GM23338 (cell line): ENCODE data around the gene ORM1. TPM values are rescaled to one million over a fixed set of nuclear protein-coding genes. Genes with fewer than 3 reads are reported as not detected.

Source experiments
- ATAC-seq: fragments of 200-7000 bp; cut with Tn5 transposase; 3 replicates; pipeline ENCODE4 v1.9.1; 2020
- DNase-seq: peaks from one replicate; pipeline ENCODE4 v3.0.0-alpha.2; 2015; ENCODE audit warnings: low spot score
- H2AFZ ChIP-seq: fragments of 200-600 bp; sonication (generic); 2 replicates; pipeline ENCODE4 v1.8.0; 2016; ENCODE audit warnings: antibody characterized with exemption, mild to moderate bottlenecking, moderate library complexity
- H3F3A ChIP-seq: fragments of 200-600 bp; sonication (generic); replicated peaks from 2 replicates; pipeline ENCODE4 v1.8.0; 2017; ENCODE audit warnings: antibody characterized with exemption, mixed run types, low read depth
- H3K27ac ChIP-seq: fragments of 200-600 bp; sonication (generic); 2 replicates; pipeline ENCODE4 v1.6.1; 2016; ENCODE audit warnings: low read depth
- H3K27me3 ChIP-seq: fragments of 200-600 bp; sonication (generic); 2 replicates; pipeline ENCODE4 v1.8.0; 2016; ENCODE audit warnings: mild to moderate bottlenecking, mixed run types, moderate library complexity; ENCODE audit not compliant: insufficient read depth
- H3K36me3 ChIP-seq: fragments of 200-600 bp; sonication (generic); 2 replicates; pipeline ENCODE4 v1.8.0; 2016; ENCODE audit warnings: mild to moderate bottlenecking; ENCODE audit not compliant: insufficient read depth
- H3K4me1 ChIP-seq: fragments of 200-600 bp; sonication (generic); 2 replicates; pipeline ENCODE4 v1.8.0; 2016; ENCODE audit warnings: mild to moderate bottlenecking, moderate library complexity; ENCODE audit not compliant: insufficient read depth
- H3K4me2 ChIP-seq: fragments of 200-600 bp; sonication (generic); 2 replicates; pipeline ENCODE4 v1.7.1; 2017; ENCODE audit warnings: mixed run types
- H3K4me3 ChIP-seq: fragments of 200-600 bp; sonication (generic); 2 replicates; pipeline ENCODE4 v1.6.1; 2016; ENCODE audit warnings: mixed run types
- H3K79me2 ChIP-seq: fragments of 200-600 bp; sonication (generic); replicated peaks from 2 replicates; pipeline ENCODE4 v1.8.0; 2017; ENCODE audit warnings: mild to moderate bottlenecking; ENCODE audit not compliant: insufficient read depth
- H3K9me2 ChIP-seq: fragments of 200-600 bp; sonication (generic); 2 replicates; pipeline ENCODE4 v1.8.0; 2017; ENCODE audit not compliant: insufficient read depth
- H4K20me1 ChIP-seq: fragments of 200-600 bp; sonication (generic); replicated peaks from 2 replicates; pipeline ENCODE4 v1.8.0; 2017; ENCODE audit warnings: mild to moderate bottlenecking; ENCODE audit not compliant: insufficient read depth
- H3K27ac Mint-ChIP-seq: 2 replicates; pipeline ENCODE4 v1.8.0; 2020; ENCODE audit warnings: inconsistent platforms, mild to moderate bottlenecking, moderate library complexity, mixed read lengths
- H3K27me3 Mint-ChIP-seq: 3 replicates; pipeline ENCODE4 v1.8.0; 2022; ENCODE audit warnings: low read depth, mild to moderate bottlenecking, moderate library complexity, mixed read lengths, inconsistent platforms; ENCODE audit not compliant: insufficient read depth, poor library complexity
- H3K36me3 Mint-ChIP-seq: 3 replicates; pipeline ENCODE4 v1.8.0; 2021; ENCODE audit warnings: low read depth, mild to moderate bottlenecking, inconsistent platforms, moderate library complexity, mixed read lengths
- H3K4me1 Mint-ChIP-seq: 3 replicates; pipeline ENCODE4 v1.8.0; 2020; ENCODE audit warnings: mild to moderate bottlenecking, inconsistent platforms, mixed read lengths
- H3K4me3 Mint-ChIP-seq: 3 replicates; pipeline ENCODE4 v1.8.0; 2021; ENCODE audit warnings: moderate library complexity, mild to moderate bottlenecking, inconsistent platforms, mixed read lengths
- H3K9me3 Mint-ChIP-seq: 3 replicates; pipeline ENCODE4 v1.8.0; 2020; ENCODE audit warnings: moderate library complexity, mild to moderate bottlenecking, inconsistent platforms, mixed read lengths
- CREB1 ChIP-seq: fragments of 250-450 bp; sonication (Bioruptor Pico); IDR thresholded peaks from 2 replicates; pipeline ENCODE4 v1.5.0; 2020; ENCODE audit warnings: low read depth, mild to moderate bottlenecking, moderate library complexity
- EZH2 ChIP-seq: fragments of 200-600 bp; sonication (generic); IDR thresholded peaks from one replicate; pipeline ENCODE4 v1.8.0; 2017; ENCODE audit warnings: antibody characterized with exemption, mild to moderate bottlenecking, low read depth; ENCODE audit not compliant: unreplicated experiment
- EZH2phosphoT487 ChIP-seq: fragments of 200-600 bp; sonication (generic); IDR thresholded peaks from one replicate; pipeline ENCODE4 v1.8.1; 2018; ENCODE audit warnings: antibody characterized with exemption; ENCODE audit not compliant: unreplicated experiment
- JUNB ChIP-seq: IDR thresholded peaks from one replicate; pipeline ENCODE4 v1.6.1; 2016; ENCODE audit warnings: antibody characterized with exemption; ENCODE audit not compliant: unreplicated experiment
- NANOG ChIP-seq: IDR thresholded peaks from 2 replicates; pipeline ENCODE4 v1.6.1; 2016; ENCODE audit warnings: antibody characterized with exemption, borderline replicate concordance
- POLR2AphosphoS5 ChIP-seq: IDR thresholded peaks from 2 replicates; pipeline ENCODE4 v1.6.1; 2016; ENCODE audit warnings: antibody characterized with exemption, low read depth
- STAT1 ChIP-seq: IDR thresholded peaks from one replicate; pipeline ENCODE4 v1.6.1; 2016; ENCODE audit warnings: antibody characterized with exemption; ENCODE audit not compliant: unreplicated experiment
- ZNF114 ChIP-seq: fragments of 250-450 bp; sonication (Bioruptor Pico); IDR thresholded peaks from 2 replicates; pipeline ENCODE4 v1.5.0; 2020; ENCODE audit warnings: mild to moderate bottlenecking, moderate library complexity
- ZNF331 ChIP-seq: fragments of 250-450 bp; sonication (Bioruptor Pico); IDR thresholded peaks from 2 replicates; pipeline ENCODE4 v1.5.0; 2020; ENCODE audit warnings: low read depth, mild to moderate bottlenecking, moderate library complexity
- polyA plus RNA-seq: library from polyadenylated mRNA; unstranded; fragments of >200 nt; fragmentation: Nextera tagmentation; extraction: Ambion mirVana; gene quantifications from 2 replicates; pipeline ENCODE4 v1.2.1, GENCODE V29; 2016
- total RNA-seq: library from RNA; depleted of rRNA; stranded (reverse); fragments of >200 nt; shearing (Covaris generic); gene quantifications from 2 replicates; pipeline ENCODE4 v1.2.3, GENCODE V29; 2014
- TF ChIP-seq, protein P1 (sequence below), 2 experiments: fragments of 200-600 bp in 1 of 2; sonication (generic) in 1 of 2; conservative IDR thresholded peaks; 2 replicates each; pipeline versions ENCODE4 v1.5.1 to v1.6.1; 2016 to 2017; ENCODE audit warnings: antibody characterized with exemption in 2 of 2, low read depth in 2 of 2, mild to moderate bottlenecking in 2 of 2, moderate library complexity in 1 of 2
- TF ChIP-seq, protein P2 (sequence below): IDR thresholded peaks from 2 replicates; pipeline ENCODE4 v1.6.1; 2016; ENCODE audit warnings: antibody characterized with exemption
- TF ChIP-seq, protein P3 (sequence below): IDR thresholded peaks from one replicate; pipeline ENCODE4 v1.6.1; 2018; ENCODE audit warnings: antibody characterized with exemption; ENCODE audit not compliant: unreplicated experiment
- TF ChIP-seq, protein P4 (sequence below): fragments of 250-450 bp; sonication (Bioruptor Pico); IDR thresholded peaks from 2 replicates; pipeline ENCODE4 v1.5.0; 2020; ENCODE audit warnings: mild to moderate bottlenecking, moderate library complexity

The ORM1 gene
- total and polyA plus RNA-seq, 2 experiments from 2014 or later = not detected

DNA sequence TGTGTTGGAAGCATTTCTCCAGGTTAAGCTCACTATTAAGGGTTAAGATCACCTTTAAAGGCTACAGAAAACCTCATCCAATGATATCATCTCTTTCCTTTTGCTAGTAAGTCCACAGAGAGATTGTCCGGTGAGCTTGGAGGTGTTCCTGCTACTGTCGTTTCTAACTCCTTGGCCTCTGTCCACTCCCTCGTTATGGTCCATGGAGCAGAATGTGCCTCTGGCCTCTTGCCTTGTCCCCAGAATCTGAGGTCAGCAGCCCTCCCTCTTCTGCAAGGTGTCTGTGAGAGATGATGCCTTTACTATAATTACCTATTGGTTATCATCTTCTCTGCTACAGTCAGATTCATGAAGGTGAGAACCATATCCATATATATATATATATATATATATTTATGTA, 21.8 kb downstream of the ORM1 start:
- Histone ChIP-seq H3K4me1 (no peaks in the 10 kb centered on the region), H3F3A (no peaks in the 10 kb centered on the region), H3K27me3 (no peaks in the 10 kb centered on the region), H3K4me3 (no peak overlapping the region), H4K20me1 (no peaks in the 10 kb centered on the region; the same call in 1 of the 2 replicates), H3K27ac (no peak overlapping the region), H3K36me3 (peaks cover 14% of the 10 kb centered on the region), H3K79me2 (no peaks in the 10 kb centered on the region), H2AFZ (no peak overlapping the region), H3K9me2 (no peaks in the 10 kb centered on the region), H3K4me2 (no peak overlapping the region)
- ATAC-seq (no peak), DNase-seq (no peak)
- Mint-ChIP-seq H3K9me3 (no peaks in the 10 kb centered on the region), H3K27ac (no peak overlapping the region), H3K36me3 (peaks cover 88% of the 10 kb centered on the region), H3K4me3 (no peak overlapping the region), H3K27me3 (peaks cover 14% of the 10 kb centered on the region), H3K4me1 (peaks cover 18% of the 10 kb centered on the region)
- TF ChIP-seq, protein P1, sequence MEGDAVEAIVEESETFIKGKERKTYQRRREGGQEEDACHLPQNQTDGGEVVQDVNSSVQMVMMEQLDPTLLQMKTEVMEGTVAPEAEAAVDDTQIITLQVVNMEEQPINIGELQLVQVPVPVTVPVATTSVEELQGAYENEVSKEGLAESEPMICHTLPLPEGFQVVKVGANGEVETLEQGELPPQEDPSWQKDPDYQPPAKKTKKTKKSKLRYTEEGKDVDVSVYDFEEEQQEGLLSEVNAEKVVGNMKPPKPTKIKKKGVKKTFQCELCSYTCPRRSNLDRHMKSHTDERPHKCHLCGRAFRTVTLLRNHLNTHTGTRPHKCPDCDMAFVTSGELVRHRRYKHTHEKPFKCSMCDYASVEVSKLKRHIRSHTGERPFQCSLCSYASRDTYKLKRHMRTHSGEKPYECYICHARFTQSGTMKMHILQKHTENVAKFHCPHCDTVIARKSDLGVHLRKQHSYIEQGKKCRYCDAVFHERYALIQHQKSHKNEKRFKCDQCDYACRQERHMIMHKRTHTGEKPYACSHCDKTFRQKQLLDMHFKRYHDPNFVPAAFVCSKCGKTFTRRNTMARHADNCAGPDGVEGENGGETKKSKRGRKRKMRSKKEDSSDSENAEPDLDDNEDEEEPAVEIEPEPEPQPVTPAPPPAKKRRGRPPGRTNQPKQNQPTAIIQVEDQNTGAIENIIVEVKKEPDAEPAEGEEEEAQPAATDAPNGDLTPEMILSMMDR (conservative IDR thresholded peaks at IDR 0.05; ENCODE audit: low read depth in 2 of 2) = no peak
- TF ChIP-seq EZH2phosphoT487 (no peak), POLR2AphosphoS5 (no peak), ZNF114 (CRISPR knock-in tag) (no peak), NANOG (no peak), EZH2 (no peak), CREB1 (no peak), JUNB (no peak), STAT1 (no peak), ZNF331 (no peak)
- TF ChIP-seq, protein P2, sequence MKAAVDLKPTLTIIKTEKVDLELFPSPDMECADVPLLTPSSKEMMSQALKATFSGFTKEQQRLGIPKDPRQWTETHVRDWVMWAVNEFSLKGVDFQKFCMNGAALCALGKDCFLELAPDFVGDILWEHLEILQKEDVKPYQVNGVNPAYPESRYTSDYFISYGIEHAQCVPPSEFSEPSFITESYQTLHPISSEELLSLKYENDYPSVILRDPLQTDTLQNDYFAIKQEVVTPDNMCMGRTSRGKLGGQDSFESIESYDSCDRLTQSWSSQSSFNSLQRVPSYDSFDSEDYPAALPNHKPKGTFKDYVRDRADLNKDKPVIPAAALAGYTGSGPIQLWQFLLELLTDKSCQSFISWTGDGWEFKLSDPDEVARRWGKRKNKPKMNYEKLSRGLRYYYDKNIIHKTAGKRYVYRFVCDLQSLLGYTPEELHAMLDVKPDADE = no peak
- TF ChIP-seq, protein P3, sequence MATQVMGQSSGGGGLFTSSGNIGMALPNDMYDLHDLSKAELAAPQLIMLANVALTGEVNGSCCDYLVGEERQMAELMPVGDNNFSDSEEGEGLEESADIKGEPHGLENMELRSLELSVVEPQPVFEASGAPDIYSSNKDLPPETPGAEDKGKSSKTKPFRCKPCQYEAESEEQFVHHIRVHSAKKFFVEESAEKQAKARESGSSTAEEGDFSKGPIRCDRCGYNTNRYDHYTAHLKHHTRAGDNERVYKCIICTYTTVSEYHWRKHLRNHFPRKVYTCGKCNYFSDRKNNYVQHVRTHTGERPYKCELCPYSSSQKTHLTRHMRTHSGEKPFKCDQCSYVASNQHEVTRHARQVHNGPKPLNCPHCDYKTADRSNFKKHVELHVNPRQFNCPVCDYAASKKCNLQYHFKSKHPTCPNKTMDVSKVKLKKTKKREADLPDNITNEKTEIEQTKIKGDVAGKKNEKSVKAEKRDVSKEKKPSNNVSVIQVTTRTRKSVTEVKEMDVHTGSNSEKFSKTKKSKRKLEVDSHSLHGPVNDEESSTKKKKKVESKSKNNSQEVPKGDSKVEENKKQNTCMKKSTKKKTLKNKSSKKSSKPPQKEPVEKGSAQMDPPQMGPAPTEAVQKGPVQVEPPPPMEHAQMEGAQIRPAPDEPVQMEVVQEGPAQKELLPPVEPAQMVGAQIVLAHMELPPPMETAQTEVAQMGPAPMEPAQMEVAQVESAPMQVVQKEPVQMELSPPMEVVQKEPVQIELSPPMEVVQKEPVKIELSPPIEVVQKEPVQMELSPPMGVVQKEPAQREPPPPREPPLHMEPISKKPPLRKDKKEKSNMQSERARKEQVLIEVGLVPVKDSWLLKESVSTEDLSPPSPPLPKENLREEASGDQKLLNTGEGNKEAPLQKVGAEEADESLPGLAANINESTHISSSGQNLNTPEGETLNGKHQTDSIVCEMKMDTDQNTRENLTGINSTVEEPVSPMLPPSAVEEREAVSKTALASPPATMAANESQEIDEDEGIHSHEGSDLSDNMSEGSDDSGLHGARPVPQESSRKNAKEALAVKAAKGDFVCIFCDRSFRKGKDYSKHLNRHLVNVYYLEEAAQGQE = no peak
- TF ChIP-seq, protein P4, sequence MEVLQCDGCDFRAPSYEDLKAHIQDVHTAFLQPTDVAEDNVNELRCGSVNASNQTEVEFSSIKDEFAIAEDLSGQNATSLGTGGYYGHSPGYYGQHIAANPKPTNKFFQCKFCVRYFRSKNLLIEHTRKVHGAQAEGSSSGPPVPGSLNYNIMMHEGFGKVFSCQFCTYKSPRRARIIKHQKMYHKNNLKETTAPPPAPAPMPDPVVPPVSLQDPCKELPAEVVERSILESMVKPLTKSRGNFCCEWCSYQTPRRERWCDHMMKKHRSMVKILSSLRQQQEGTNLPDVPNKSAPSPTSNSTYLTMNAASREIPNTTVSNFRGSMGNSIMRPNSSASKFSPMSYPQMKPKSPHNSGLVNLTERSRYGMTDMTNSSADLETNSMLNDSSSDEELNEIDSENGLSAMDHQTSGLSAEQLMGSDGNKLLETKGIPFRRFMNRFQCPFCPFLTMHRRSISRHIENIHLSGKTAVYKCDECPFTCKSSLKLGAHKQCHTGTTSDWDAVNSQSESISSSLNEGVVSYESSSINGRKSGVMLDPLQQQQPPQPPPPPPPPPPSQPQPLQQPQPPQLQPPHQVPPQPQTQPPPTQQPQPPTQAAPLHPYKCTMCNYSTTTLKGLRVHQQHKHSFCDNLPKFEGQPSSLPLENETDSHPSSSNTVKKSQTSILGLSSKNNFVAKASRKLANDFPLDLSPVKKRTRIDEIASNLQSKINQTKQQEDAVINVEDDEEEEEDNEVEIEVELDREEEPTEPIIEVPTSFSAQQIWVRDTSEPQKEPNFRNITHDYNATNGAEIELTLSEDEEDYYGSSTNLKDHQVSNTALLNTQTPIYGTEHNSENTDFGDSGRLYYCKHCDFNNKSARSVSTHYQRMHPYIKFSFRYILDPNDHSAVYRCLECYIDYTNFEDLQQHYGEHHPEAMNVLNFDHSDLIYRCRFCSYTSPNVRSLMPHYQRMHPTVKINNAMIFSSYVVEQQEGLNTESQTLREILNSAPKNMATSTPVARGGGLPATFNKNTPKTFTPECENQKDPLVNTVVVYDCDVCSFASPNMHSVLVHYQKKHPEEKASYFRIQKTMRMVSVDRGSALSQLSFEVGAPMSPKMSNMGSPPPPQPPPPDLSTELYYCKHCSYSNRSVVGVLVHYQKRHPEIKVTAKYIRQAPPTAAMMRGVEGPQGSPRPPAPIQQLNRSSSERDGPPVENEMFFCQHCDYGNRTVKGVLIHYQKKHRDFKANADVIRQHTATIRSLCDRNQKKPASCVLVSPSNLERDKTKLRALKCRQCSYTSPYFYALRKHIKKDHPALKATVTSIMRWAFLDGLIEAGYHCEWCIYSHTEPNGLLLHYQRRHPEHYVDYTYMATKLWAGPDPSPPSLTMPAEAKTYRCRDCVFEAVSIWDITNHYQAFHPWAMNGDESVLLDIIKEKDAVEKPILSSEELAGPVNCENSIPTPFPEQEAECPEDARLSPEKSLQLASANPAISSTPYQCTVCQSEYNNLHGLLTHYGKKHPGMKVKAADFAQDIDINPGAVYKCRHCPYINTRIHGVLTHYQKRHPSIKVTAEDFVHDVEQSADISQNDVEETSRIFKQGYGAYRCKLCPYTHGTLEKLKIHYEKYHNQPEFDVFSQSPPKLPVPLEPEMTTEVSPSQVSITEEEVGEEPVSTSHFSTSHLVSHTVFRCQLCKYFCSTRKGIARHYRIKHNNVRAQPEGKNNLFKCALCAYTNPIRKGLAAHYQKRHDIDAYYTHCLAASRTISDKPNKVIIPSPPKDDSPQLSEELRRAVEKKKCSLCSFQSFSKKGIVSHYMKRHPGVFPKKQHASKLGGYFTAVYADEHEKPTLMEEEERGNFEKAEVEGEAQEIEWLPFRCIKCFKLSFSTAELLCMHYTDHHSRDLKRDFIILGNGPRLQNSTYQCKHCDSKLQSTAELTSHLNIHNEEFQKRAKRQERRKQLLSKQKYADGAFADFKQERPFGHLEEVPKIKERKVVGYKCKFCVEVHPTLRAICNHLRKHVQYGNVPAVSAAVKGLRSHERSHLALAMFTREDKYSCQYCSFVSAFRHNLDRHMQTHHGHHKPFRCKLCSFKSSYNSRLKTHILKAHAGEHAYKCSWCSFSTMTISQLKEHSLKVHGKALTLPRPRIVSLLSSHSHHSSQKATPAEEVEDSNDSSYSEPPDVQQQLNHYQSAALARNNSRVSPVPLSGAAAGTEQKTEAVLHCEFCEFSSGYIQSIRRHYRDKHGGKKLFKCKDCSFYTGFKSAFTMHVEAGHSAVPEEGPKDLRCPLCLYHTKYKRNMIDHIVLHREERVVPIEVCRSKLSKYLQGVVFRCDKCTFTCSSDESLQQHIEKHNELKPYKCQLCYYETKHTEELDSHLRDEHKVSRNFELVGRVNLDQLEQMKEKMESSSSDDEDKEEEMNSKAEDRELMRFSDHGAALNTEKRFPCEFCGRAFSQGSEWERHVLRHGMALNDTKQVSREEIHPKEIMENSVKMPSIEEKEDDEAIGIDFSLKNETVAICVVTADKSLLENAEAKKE (CRISPR knock-in tag) = no peak
